ENCODE data around the gene RASGRP1. TPM values are rescaled to one million over a fixed set of nuclear protein-coding genes. Genes with fewer than 3 reads are reported as not detected.

The RASGRP1 gene
- total RNA-seq, 1 experiment from 2014 or later: 1.6 TPM

- Histone ChIP-seq H3K4me2 (ENCODE audit: low read length) (no peak overlapping the region), H3K9ac (ENCODE audit: low read length) (no peak overlapping the region), H3K4me3 (replicated peaks in 1 of 2; ENCODE audit: low read depth in 1 of 2, low read length in 2 of 2) (no peak overlapping the region), H3K79me2 (ENCODE audit: insufficient read depth, low read length) (no peaks in the 10 kb centered on the region), H3K9me3 (ENCODE audit: control insufficient read depth in 1 of 2, insufficient read depth in 1 of 2, low read depth in 1 of 2, low read length in 2 of 2) (no peaks in the 10 kb centered on the region), H2AFZ (ENCODE audit: low read depth, low read length, poor library complexity, severe bottlenecking) (no peak overlapping the region), H3K36me3 (ENCODE audit: control insufficient read depth in 1 of 2, insufficient read depth in 2 of 2, low read length in 2 of 2) (no peaks in the 10 kb centered on the region), H3K9me2 (ENCODE audit: insufficient read depth) (no peaks in the 10 kb centered on the region), H3K27ac (ENCODE audit: low read depth, low read length) (no peak overlapping the region), H3K27me3 (ENCODE audit: insufficient read depth, low read length) (no peaks in the 10 kb centered on the region; the same call in 1 of the 2 replicates), H3K4me1 (ENCODE audit: control insufficient read depth in 1 of 2, insufficient read depth in 2 of 2, low read length in 2 of 2) (0 out of 4 replicates have a peak, but pooled peaks cover 3 to 9% of the 10 kb centered on the region in 2 experiments), H4K20me1 (ENCODE audit: insufficient read depth) (no peaks in the 10 kb centered on the region)
- BruUV-seq (replicated peaks): no TSS peak
- POLR2A ChIA-PET: no interaction called here
- ATAC-seq (no peak), DNase-seq (ENCODE audit: low read depth, low spot score) (no peak)
- RAD21 ChIA-PET (ENCODE audit: low non-redundant PET in 1 of 2, low total read pairs in 2 of 2, uncharacterized antibody in 2 of 2, unreplicated experiment in 2 of 2): no interaction called here
- intact Hi-C loops (cut with micrococcal nuclease): no loop called here
- CTCF ChIA-PET: interaction anchor here (1.4 kb wide), 1 partner anchor 31 kb away, joined by 3 read pairs; no protein-coding TSS in a partner anchor
- TF ChIP-seq, protein P1, sequence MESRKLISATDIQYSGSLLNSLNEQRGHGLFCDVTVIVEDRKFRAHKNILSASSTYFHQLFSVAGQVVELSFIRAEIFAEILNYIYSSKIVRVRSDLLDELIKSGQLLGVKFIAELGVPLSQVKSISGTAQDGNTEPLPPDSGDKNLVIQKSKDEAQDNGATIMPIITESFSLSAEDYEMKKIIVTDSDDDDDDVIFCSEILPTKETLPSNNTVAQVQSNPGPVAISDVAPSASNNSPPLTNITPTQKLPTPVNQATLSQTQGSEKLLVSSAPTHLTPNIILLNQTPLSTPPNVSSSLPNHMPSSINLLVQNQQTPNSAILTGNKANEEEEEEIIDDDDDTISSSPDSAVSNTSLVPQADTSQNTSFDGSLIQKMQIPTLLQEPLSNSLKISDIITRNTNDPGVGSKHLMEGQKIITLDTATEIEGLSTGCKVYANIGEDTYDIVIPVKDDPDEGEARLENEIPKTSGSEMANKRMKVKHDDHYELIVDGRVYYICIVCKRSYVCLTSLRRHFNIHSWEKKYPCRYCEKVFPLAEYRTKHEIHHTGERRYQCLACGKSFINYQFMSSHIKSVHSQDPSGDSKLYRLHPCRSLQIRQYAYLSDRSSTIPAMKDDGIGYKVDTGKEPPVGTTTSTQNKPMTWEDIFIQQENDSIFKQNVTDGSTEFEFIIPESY (IDR thresholded peaks at IDR 0.05; ENCODE audit: extremely low read depth, insufficient replicate concordance, low read length): no peak
- TF ChIP-seq ATF3 (IDR thresholded peaks at IDR 0.05): no peak
- no peak for TF ChIP-seq CBX3 (IDR thresholded peaks at IDR 0.05; ENCODE audit: low read depth)
- TF ChIP-seq, protein P2, sequence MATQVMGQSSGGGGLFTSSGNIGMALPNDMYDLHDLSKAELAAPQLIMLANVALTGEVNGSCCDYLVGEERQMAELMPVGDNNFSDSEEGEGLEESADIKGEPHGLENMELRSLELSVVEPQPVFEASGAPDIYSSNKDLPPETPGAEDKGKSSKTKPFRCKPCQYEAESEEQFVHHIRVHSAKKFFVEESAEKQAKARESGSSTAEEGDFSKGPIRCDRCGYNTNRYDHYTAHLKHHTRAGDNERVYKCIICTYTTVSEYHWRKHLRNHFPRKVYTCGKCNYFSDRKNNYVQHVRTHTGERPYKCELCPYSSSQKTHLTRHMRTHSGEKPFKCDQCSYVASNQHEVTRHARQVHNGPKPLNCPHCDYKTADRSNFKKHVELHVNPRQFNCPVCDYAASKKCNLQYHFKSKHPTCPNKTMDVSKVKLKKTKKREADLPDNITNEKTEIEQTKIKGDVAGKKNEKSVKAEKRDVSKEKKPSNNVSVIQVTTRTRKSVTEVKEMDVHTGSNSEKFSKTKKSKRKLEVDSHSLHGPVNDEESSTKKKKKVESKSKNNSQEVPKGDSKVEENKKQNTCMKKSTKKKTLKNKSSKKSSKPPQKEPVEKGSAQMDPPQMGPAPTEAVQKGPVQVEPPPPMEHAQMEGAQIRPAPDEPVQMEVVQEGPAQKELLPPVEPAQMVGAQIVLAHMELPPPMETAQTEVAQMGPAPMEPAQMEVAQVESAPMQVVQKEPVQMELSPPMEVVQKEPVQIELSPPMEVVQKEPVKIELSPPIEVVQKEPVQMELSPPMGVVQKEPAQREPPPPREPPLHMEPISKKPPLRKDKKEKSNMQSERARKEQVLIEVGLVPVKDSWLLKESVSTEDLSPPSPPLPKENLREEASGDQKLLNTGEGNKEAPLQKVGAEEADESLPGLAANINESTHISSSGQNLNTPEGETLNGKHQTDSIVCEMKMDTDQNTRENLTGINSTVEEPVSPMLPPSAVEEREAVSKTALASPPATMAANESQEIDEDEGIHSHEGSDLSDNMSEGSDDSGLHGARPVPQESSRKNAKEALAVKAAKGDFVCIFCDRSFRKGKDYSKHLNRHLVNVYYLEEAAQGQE (IDR thresholded peaks at IDR 0.05; ENCODE audit: low read depth): no peak
- TF ChIP-seq SRF (IDR thresholded peaks at IDR 0.05; ENCODE audit: low read depth): no peak
- no peak for TF ChIP-seq CTCF (IDR thresholded peaks at IDR 0.05 in 2 of 3, conservative IDR thresholded peaks at IDR 0.05 in 1 of 3; ENCODE audit: borderline replicate concordance in 1 of 3, insufficient read depth in 1 of 3, low read depth in 2 of 3, low read length in 2 of 3)
- no peak for TF ChIP-seq SIN3A (IDR thresholded peaks at IDR 0.05; ENCODE audit: low read depth)
- TF ChIP-seq POLR2A (IDR thresholded peaks at IDR 0.05; ENCODE audit: borderline replicate concordance, extremely low read depth, insufficient read depth, insufficient read length): no peak
- no peak for TF ChIP-seq RAD21 (IDR thresholded peaks at IDR 0.05; ENCODE audit: low read depth)
- TF ChIP-seq POLR2AphosphoS5 (IDR thresholded peaks at IDR 0.05; ENCODE audit: low read depth, low read length): no peak
- no peak for TF ChIP-seq MAX (IDR thresholded peaks at IDR 0.05)
- no peak for TF ChIP-seq JUND (IDR thresholded peaks at IDR 0.05)
Observed at GRCh38 chr15:38532728-38533127, 31.9 kb downstream of the RASGRP1 start.

All from HCT116 (cell line).